ENCODE data around the gene ARMC10.

GRCh38 chr7:103114576-103115008, 39.7 kb downstream of the ARMC10 start:
- TF ChIP-seq EP300 (IDR thresholded peaks at IDR 0.05): no peak
- no peak for TF ChIP-seq CTCF (IDR thresholded peaks at IDR 0.05)

All from gastroesophageal sphincter (tissue), 3 donors.